ENCODE measurements around the gene SLA2.

GRCh38 chr20:36620917-36621316, 25.1 kb downstream of the SLA2 start:
- TF ChIP-seq CTCF (conservative IDR thresholded peaks at IDR 0.05; ENCODE audit: low read length) (no peak), EZH2phosphoT487 (IDR thresholded peaks at IDR 0.05; ENCODE audit: borderline replicate concordance) (no peak)

Measured in Loucy (cell line).